HepG2 (cell line): Measurements from ENCODE around the gene TET2. TPM values are rescaled to one million over a fixed set of nuclear protein-coding genes. Genes with fewer than 3 reads are reported as not detected.

Source experiments
- ATAC-seq: fragments of 200-7000 bp; cut with Tn5 transposase; 3 replicates; pipeline ENCODE4 v1.9.1; 2020; ENCODE audit warnings: mild to moderate bottlenecking, moderate library complexity
- BruUV-seq: library from RNA; stranded (reverse); fragments of 400-500 nt; replicated peaks from 2 replicates; lab custom pipeline; 2021; lab: Mats Ljungman, UMichigan
- CTCF ChIA-PET: fragments of 300-600 bp; formaldehyde crosslinking; extraction: SDS; loops from one replicate; lab custom pipeline; 2021; ENCODE audit warnings: low total read pairs, inconsistent platforms, low intra/inter-chr PET ratio; lab: Yijun Ruan, JAX
- POLR2A ChIA-PET: fragments of 350-600 bp; sonication (Branson Sonifier 250); formaldehyde crosslinking; loops from one replicate; lab custom pipeline; 2020; ENCODE audit warnings: antibody characterized with exemption, inconsistent platforms; lab: Yijun Ruan, JAX
- DNase-seq: peaks from one replicate; pipeline ENCODE4 v3.0.0-alpha.2; 2015; ENCODE audit warnings: low spot score
- FAIRE-seq: peaks from 3 replicates; lab custom pipeline; 2011; peaks lifted over from hg19 to GRCh38; lab: Jason Lieb, UNC
- H2AFZ ChIP-seq: one replicate; pipeline ENCODE4 v1.6.1; 2011; ENCODE audit warnings: low read length, inconsistent platforms
- H3K27ac ChIP-seq: fragments of 300-600 bp; 3 replicates; pipeline ENCODE4 v1.8.0; 2011; ENCODE audit warnings: mixed run types, mild to moderate bottlenecking, mixed read lengths, low read length, inconsistent platforms; ENCODE audit not compliant: insufficient read depth; ENCODE audit errors: extremely low read length
- H3K27me3 ChIP-seq, 2 experiments: fragments of 200-600 bp in 1 of 2; 2 replicates in 1 of 2; 3 replicates in 1 of 2; pipeline versions ENCODE4 v1.6.0 to v1.8.0; 2011; ENCODE audit warnings: low read length in 2 of 2, mild to moderate bottlenecking in 2 of 2, moderate library complexity in 2 of 2, inconsistent platforms in 1 of 2; ENCODE audit not compliant: insufficient read depth in 2 of 2, control insufficient read depth in 1 of 2
- H3K36me3 ChIP-seq, 2 experiments: fragments of 200-600 bp in 1 of 2; replicated peaks in 1 of 2; 2 replicates in 1 of 2; 3 replicates in 1 of 2; pipeline versions ENCODE4 v1.5.1 to v1.8.0; 2011; ENCODE audit warnings: low read length in 2 of 2, inconsistent platforms in 1 of 2; ENCODE audit not compliant: insufficient read depth in 2 of 2, control insufficient read depth in 1 of 2
- H3K4me1 ChIP-seq: 2 replicates; pipeline ENCODE4 v1.5.1; 2012; ENCODE audit warnings: low read length, inconsistent platforms; ENCODE audit not compliant: insufficient read depth
- H3K4me2 ChIP-seq: 2 replicates; pipeline ENCODE4 v1.6.0; 2011; ENCODE audit warnings: low read depth, low read length, inconsistent platforms
- H3K4me3 ChIP-seq, 3 experiments: fragments of 200-600 bp in 1 of 3; sonication (generic), shearing (Covaris generic) in 1 of 3; replicated peaks in 1 of 3; 2 replicates each; pipeline ENCODE4 v1.5.1; 2011 to 2016; ENCODE audit warnings: low read length in 3 of 3, inconsistent platforms in 2 of 3, low read depth in 2 of 3, mild to moderate bottlenecking in 2 of 3, control low read depth in 1 of 3, mixed read lengths in 1 of 3; ENCODE audit not compliant: insufficient read depth in 1 of 3
- H3K79me2 ChIP-seq: one replicate; pipeline ENCODE4 v1.6.1; 2011; ENCODE audit warnings: low read length, inconsistent platforms; ENCODE audit not compliant: insufficient read depth
- H3K9ac ChIP-seq: 2 replicates; pipeline ENCODE4 v1.6.0; 2011; ENCODE audit warnings: mild to moderate bottlenecking, low read depth, low read length, inconsistent platforms; ENCODE audit not compliant: insufficient read depth
- H3K9me3 ChIP-seq: 2 replicates; pipeline ENCODE4 v1.5.1; 2012; ENCODE audit warnings: mild to moderate bottlenecking, low read length
- H4K20me1 ChIP-seq: 2 replicates; pipeline ENCODE4 v1.6.0; 2011; ENCODE audit warnings: inconsistent platforms, mild to moderate bottlenecking, low read length, moderate library complexity; ENCODE audit not compliant: insufficient read depth
- NRL ChIP-seq: sonication (generic); formaldehyde crosslinking; IDR thresholded peaks from 2 replicates; pipeline ENCODE4 v1.5.0; 2020; ENCODE audit warnings: missing genetic modification reagents, mild to moderate bottlenecking, moderate library complexity, borderline replicate concordance
- WGBS: methylation state at CpG from one replicate; pipeline ENCODE4 v1.1.6; 2017; ENCODE audit warnings: low lambda C conversion rate; 5-methylcytosine and 5-hydroxymethylcytosine counted together
- in situ Hi-C: cut with HindIII; loops from 2 replicates; pipeline ENCODE4 v1.10.0; 2017; ENCODE audit warnings: low pct_unique_long_range_greater_than_20kb; ENCODE audit not compliant: extremely low pct_ligation_motif_present
- intact Hi-C: fragments of 100-400 bp; cut with micrococcal nuclease; formaldehyde crosslinking; loops from one replicate; pipeline ENCODE4 v1.10.0; 2022; ENCODE audit not compliant: unreplicated experiment
- polyA plus RNA-seq, 8 experiments: library from polyadenylated mRNA; depleted of rRNA in 3 of 8; stranded (reverse) in 7 of 8; unstranded in 1 of 8; fragments of >200 nt; fragmentation: Illumina TruSeq in 4 of 8; extraction: Trizol in 4 of 8; gene quantifications; 2 replicates each; pipeline versions ENCODE4 v1.2.1 to v1.2.3, GENCODE V29; 2011 to 2016; ENCODE audit warnings: low read depth in 4 of 8, missing spikeins in 1 of 8, mixed read lengths in 1 of 8; ENCODE audit not compliant: insufficient read depth in 1 of 8
- total RNA-seq, 5 experiments: library from RNA; depleted of rRNA; stranded (reverse); fragments of >200 nt; fragmentation: Illumina TruSeq; extraction: Trizol; gene quantifications; 2 replicates each; pipeline ENCODE4 v1.2.3, GENCODE V29; 2016; ENCODE audit warnings: low read depth in 1 of 5
- TF ChIP-seq, protein P1 (sequence below): sonication (generic); formaldehyde crosslinking; IDR thresholded peaks from 2 replicates; pipeline ENCODE4 v1.4.0; 2020; ENCODE audit warnings: mild to moderate bottlenecking, missing genetic modification reagents
- TF ChIP-seq, protein P2 (sequence below): sonication (generic); formaldehyde crosslinking; IDR thresholded peaks from 2 replicates; pipeline ENCODE4 v1.4.0; 2020; ENCODE audit warnings: missing genetic modification reagents, borderline replicate concordance

Gene TET2
- total and polyA plus RNA-seq, 2 of the 13 experiments (the other 11 are each of a cell fraction or from before 2014, with no cell fraction given): 4.7 to 4.8 TPM

DNA sequence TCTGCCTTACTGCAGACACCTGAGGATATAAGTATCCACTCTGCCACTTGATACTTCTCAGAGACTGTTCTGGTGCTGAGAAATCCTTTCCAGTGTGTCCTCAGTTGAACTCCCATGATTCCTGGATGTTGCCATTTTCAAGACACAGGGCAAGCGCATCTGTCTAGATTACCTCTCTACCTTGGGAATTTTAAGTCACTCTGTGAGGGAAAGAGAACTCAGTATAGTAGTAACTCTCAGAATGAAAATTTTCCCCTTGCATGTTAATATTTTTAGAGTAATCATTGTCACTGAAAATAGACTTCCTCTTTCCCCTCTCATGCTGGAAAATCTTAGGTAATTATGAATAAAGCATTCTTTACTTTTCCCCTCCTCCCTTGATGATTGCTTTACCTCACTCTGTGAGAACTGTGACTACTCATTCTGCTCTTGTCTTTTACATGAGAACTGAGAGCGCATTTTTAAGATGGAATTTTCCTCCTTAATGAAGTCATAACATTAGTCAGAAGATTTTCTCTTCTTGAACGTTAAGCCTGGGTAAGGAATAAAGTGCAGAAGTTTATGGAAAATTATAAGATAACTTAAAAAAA, 45.0 kb downstream of the TET2 start:
- H3K27me3 ChIP-seq: no peaks in the 10 kb centered on the region
- FAIRE-seq: no peak
- no TSS peak for BruUV-seq
- in situ Hi-C loops: no loop called here
- H3K36me3 ChIP-seq: no peaks in the 10 kb centered on the region; a peak in 2 of 5 replicates
- no peak for DNase-seq
- H3K4me3 ChIP-seq: no peak overlapping the region
- no peak overlapping the region for H3K27ac ChIP-seq
- intact Hi-C loops: loop anchor here (2.0 kb wide), 1 partner anchor 45 kb away; the partner anchor contains the start of gene TET2
- H4K20me1 ChIP-seq: no peaks in the 10 kb centered on the region
- CTCF ChIA-PET: no interaction called here
- H3K4me1 ChIP-seq: peaks cover 18% of the 10 kb centered on the region
- no peak for ATAC-seq
- H3K9ac ChIP-seq: no peak overlapping the region
- POLR2A ChIA-PET: no interaction called here
- TF ChIP-seq NRL (CRISPR knock-in tag): no peak
- TF ChIP-seq, protein P1, sequence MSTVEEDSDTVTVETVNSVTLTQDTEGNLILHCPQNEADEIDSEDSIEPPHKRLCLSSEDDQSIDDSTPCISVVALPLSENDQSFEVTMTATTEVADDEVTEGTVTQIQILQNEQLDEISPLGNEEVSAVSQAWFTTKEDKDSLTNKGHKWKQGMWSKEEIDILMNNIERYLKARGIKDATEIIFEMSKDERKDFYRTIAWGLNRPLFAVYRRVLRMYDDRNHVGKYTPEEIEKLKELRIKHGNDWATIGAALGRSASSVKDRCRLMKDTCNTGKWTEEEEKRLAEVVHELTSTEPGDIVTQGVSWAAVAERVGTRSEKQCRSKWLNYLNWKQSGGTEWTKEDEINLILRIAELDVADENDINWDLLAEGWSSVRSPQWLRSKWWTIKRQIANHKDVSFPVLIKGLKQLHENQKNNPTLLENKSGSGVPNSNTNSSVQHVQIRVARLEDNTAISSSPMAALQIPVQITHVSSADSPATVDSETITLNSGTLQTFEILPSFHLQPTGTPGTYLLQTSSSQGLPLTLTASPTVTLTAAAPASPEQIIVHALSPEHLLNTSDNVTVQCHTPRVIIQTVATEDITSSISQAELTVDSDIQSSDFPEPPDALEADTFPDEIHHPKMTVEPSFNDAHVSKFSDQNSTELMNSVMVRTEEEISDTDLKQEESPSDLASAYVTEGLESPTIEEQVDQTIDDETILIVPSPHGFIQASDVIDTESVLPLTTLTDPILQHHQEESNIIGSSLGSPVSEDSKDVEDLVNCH: no peak
- TF ChIP-seq, protein P2, sequence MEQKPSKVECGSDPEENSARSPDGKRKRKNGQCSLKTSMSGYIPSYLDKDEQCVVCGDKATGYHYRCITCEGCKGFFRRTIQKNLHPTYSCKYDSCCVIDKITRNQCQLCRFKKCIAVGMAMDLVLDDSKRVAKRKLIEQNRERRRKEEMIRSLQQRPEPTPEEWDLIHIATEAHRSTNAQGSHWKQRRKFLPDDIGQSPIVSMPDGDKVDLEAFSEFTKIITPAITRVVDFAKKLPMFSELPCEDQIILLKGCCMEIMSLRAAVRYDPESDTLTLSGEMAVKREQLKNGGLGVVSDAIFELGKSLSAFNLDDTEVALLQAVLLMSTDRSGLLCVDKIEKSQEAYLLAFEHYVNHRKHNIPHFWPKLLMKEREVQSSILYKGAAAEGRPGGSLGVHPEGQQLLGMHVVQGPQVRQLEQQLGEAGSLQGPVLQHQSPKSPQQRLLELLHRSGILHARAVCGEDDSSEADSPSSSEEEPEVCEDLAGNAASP (CRISPR knock-in tag): peak; percentile 60; the same call in 1 of the 2 replicates
- no peaks in the 10 kb centered on the region for H3K9me3 ChIP-seq
- H3K4me2 ChIP-seq: no peak overlapping the region
- H2AFZ ChIP-seq: no peak overlapping the region
- 81% methylated on average over 3 of the region's 3 CpGs for WGBS
- H3K79me2 ChIP-seq: no peaks in the 10 kb centered on the region
